Measurements from ENCODE around the gene P2RY14.

Gene P2RY14

DNA sequence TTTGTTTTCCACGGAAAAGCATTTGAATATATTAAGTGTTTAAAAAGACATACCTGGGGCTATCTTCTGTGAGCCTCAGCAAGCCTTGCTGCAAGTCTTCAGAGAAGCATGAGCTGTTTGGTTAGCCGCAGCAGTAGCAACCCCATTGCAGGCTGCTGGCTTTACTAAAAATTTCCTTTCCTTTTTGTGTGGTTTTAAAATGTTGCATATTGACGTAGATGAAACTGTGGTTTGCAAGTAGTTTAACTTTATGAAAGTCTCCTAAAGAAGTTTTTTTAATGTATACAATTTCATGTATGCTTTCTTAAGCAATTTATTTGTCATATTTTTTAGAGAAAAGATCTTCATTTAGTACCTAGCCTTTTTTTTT, 75.3 kb downstream of the P2RY14 start, which contains the start of gene GPR171:
Gene GPR171 (minus strand): TSS at position 166 of the 370 bp plus-strand sequence. CDS start 3,830 bp downstream, outside the sequence.
- no peak within 1 kb of the TSS for H3K27ac ChIP-seq (ENCODE audit: low read depth, low read length)
- no peak within 1 kb of the TSS for H3K4me2 ChIP-seq (ENCODE audit: low read length)
- WGBS (ENCODE audit: extremely low coverage, insufficient coverage, low lambda C conversion rate): no CpG with 5 or more reads among the region's 3 CpGs

GRCh38 chr3:151201051-151201730, 77.2 kb downstream of the P2RY14 start:
- no peaks in the 10 kb centered on the region for H3K36me3 ChIP-seq (ENCODE audit: control insufficient read depth, insufficient read depth, low read length)
- no peak overlapping the region for H3K23ac ChIP-seq (ENCODE audit: low read length)
- H3K9ac ChIP-seq (ENCODE audit: low read length): no peak overlapping the region
- H3K79me2 ChIP-seq (ENCODE audit: control insufficient read depth, insufficient read depth, low read length): no peaks in the 10 kb centered on the region
- H3K4me2 ChIP-seq (ENCODE audit: low read length): no peak overlapping the region
- H3K27ac ChIP-seq (ENCODE audit: low read depth, low read length): no peak overlapping the region
- H4K5ac ChIP-seq (ENCODE audit: low read length): no peak overlapping the region
- no peaks in the 10 kb centered on the region for H3K4me1 ChIP-seq (ENCODE audit: control insufficient read depth, low read depth, low read length)
- H4K8ac ChIP-seq (ENCODE audit: low read depth, low read length): no peak overlapping the region
- no peak overlapping the region for H2AK5ac ChIP-seq (ENCODE audit: low read length)
- H3K27me3 ChIP-seq (ENCODE audit: insufficient read depth, low read length, poor library complexity): no peaks in the 10 kb centered on the region
- H3K79me1 ChIP-seq (ENCODE audit: low read length): no peaks in the 10 kb centered on the region
- H2BK15ac ChIP-seq (replicated peaks; ENCODE audit: low read depth): no peak overlapping the region
- H3K4me3 ChIP-seq (ENCODE audit: low read length): no peak overlapping the region
- DNase-seq: no peak
- H2BK120ac ChIP-seq (ENCODE audit: low read depth, low read length): no peak overlapping the region
- no peak overlapping the region for H3K56ac ChIP-seq (ENCODE audit: low read length)
- no peak overlapping the region for H2BK5ac ChIP-seq (ENCODE audit: low read length)
- no peak overlapping the region for H3K18ac ChIP-seq (ENCODE audit: low read length)
- no peak overlapping the region for H3K4ac ChIP-seq (ENCODE audit: low read depth, low read length)
- WGBS (ENCODE audit: extremely low coverage, insufficient coverage, low lambda C conversion rate): 100% methylated on average over 1 of the region's 7 CpGs

More for the DNA sequence above, 75.3 kb downstream of the P2RY14 start, which contains the start of gene GPR171:
- Histone ChIP-seq H3K4me3 (ENCODE audit: low read length) (no peak within 1 kb of the TSS), H2BK5ac (ENCODE audit: low read length) (no peak within 1 kb of the TSS), H3K9ac (ENCODE audit: low read length) (no peak within 1 kb of the TSS), H3K36me3 (ENCODE audit: control insufficient read depth, insufficient read depth, low read length) (no peaks in the 10 kb centered on the region), H3K18ac (ENCODE audit: low read length) (no peak within 1 kb of the TSS), H2BK15ac (replicated peaks; ENCODE audit: low read depth) (no peak within 1 kb of the TSS), H2AK5ac (ENCODE audit: low read length) (no peak within 1 kb of the TSS), H3K79me1 (ENCODE audit: low read length) (no peaks in the 10 kb centered on the region), H3K79me2 (ENCODE audit: control insufficient read depth, insufficient read depth, low read length) (no peaks in the 10 kb centered on the region), H3K4ac (ENCODE audit: low read depth, low read length) (no peak within 1 kb of the TSS), H3K56ac (ENCODE audit: low read length) (no peak within 1 kb of the TSS), H3K4me1 (ENCODE audit: control insufficient read depth, low read depth, low read length) (no peaks in the 10 kb centered on the region), H4K8ac (ENCODE audit: low read depth, low read length) (no peak within 1 kb of the TSS), H4K5ac (ENCODE audit: low read length) (no peak within 1 kb of the TSS), H3K27me3 (ENCODE audit: insufficient read depth, low read length, poor library complexity) (no peaks in the 10 kb centered on the region), H2BK120ac (ENCODE audit: low read depth, low read length) (no peak within 1 kb of the TSS), H3K23ac (ENCODE audit: low read length) (no peak within 1 kb of the TSS)
- DNase-seq: no peak

- H3K4me1 ChIP-seq (ENCODE audit: control insufficient read depth, low read depth, low read length): no peaks in the 10 kb centered on the region
- no peak overlapping the region for H2AK5ac ChIP-seq (ENCODE audit: low read length)
- no peak overlapping the region for H3K18ac ChIP-seq (ENCODE audit: low read length)
- no peak overlapping the region for H3K4ac ChIP-seq (ENCODE audit: low read depth, low read length)
- no peak for DNase-seq
- no peak overlapping the region for H3K9ac ChIP-seq (ENCODE audit: low read length)
- H4K5ac ChIP-seq (ENCODE audit: low read length): no peak overlapping the region
- H4K8ac ChIP-seq (ENCODE audit: low read depth, low read length): no peak overlapping the region
- H3K4me3 ChIP-seq (ENCODE audit: low read length): no peak overlapping the region
- H3K36me3 ChIP-seq (ENCODE audit: control insufficient read depth, insufficient read depth, low read length): no peaks in the 10 kb centered on the region
- no peak overlapping the region for H3K23ac ChIP-seq (ENCODE audit: low read length)
- no CpG with 5 or more reads among the region's 2 CpGs for WGBS (ENCODE audit: extremely low coverage, insufficient coverage, low lambda C conversion rate)
- no peak overlapping the region for H2BK5ac ChIP-seq (ENCODE audit: low read length)
- no peak overlapping the region for H3K27ac ChIP-seq (ENCODE audit: low read depth, low read length)
- H3K27me3 ChIP-seq (ENCODE audit: insufficient read depth, low read length, poor library complexity): no peaks in the 10 kb centered on the region
- H3K79me1 ChIP-seq (ENCODE audit: low read length): no peaks in the 10 kb centered on the region
- H3K79me2 ChIP-seq (ENCODE audit: control insufficient read depth, insufficient read depth, low read length): no peaks in the 10 kb centered on the region
- H2BK120ac ChIP-seq (ENCODE audit: low read depth, low read length): no peak overlapping the region
- H3K56ac ChIP-seq (ENCODE audit: low read length): no peak overlapping the region
- no peak overlapping the region for H3K4me2 ChIP-seq (ENCODE audit: low read length)
- H2BK15ac ChIP-seq (replicated peaks; ENCODE audit: low read depth): no peak overlapping the region
These were observed 77.8 kb downstream of the P2RY14 start for GRCh38 chr3:151200586-151200985.

- no peak overlapping the region for H3K27ac ChIP-seq (ENCODE audit: low read depth, low read length)
- H3K36me3 ChIP-seq (ENCODE audit: control insufficient read depth, insufficient read depth, low read length): no peaks in the 10 kb centered on the region
- no peaks in the 10 kb centered on the region for H3K4me1 ChIP-seq (ENCODE audit: control insufficient read depth, low read depth, low read length)
- H3K27me3 ChIP-seq (ENCODE audit: insufficient read depth, low read length, poor library complexity): no peaks in the 10 kb centered on the region
- H3K9ac ChIP-seq (ENCODE audit: low read length): no peak overlapping the region
- no peaks in the 10 kb centered on the region for H3K79me2 ChIP-seq (ENCODE audit: control insufficient read depth, insufficient read depth, low read length)
- H2BK15ac ChIP-seq (replicated peaks; ENCODE audit: low read depth): no peak overlapping the region
- H3K18ac ChIP-seq (ENCODE audit: low read length): no peak overlapping the region
- H3K23ac ChIP-seq (ENCODE audit: low read length): no peak overlapping the region
- no peak overlapping the region for H2BK5ac ChIP-seq (ENCODE audit: low read length)
- no peak overlapping the region for H2BK120ac ChIP-seq (ENCODE audit: low read depth, low read length)
- H3K4me3 ChIP-seq (ENCODE audit: low read length): no peak overlapping the region
- no peak overlapping the region for H3K4me2 ChIP-seq (ENCODE audit: low read length)
- no peak overlapping the region for H2AK5ac ChIP-seq (ENCODE audit: low read length)
- DNase-seq: no peak
- H3K4ac ChIP-seq (ENCODE audit: low read depth, low read length): no peak overlapping the region
- no peaks in the 10 kb centered on the region for H3K79me1 ChIP-seq (ENCODE audit: low read length)
- no CpG with 5 or more reads among the region's 4 CpGs for WGBS (ENCODE audit: extremely low coverage, insufficient coverage, low lambda C conversion rate)
- no peak overlapping the region for H4K5ac ChIP-seq (ENCODE audit: low read length)
- no peak overlapping the region for H3K56ac ChIP-seq (ENCODE audit: low read length)
- H4K8ac ChIP-seq (ENCODE audit: low read depth, low read length): no peak overlapping the region
These were observed 78.5 kb downstream of the P2RY14 start for GRCh38 chr3:151199554-151200438.

DNA sequence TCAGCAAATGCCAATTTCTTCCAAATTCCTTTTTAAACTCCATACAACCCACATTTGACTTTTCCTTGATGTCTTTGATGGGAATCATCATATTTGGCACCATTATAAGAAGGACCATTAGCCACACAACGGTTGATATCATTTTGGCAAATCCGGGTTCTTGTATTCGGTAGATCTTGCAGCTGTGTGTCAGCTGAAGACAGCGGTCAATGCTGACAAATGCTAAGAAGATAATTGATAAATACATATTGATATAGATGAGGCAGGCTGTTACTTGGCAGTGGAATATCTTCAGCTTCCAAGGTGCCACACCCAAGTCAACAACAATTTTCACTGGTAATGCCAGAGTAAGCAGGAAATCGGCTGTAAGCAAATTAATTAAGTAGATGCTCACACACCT, 79.5 kb downstream of the P2RY14 start:
- H3K4me3 ChIP-seq (ENCODE audit: low read length): no peak overlapping the region
- H3K27me3 ChIP-seq (ENCODE audit: insufficient read depth, low read length, poor library complexity): no peaks in the 10 kb centered on the region
- no CpG with 5 or more reads among the region's 5 CpGs for WGBS (ENCODE audit: extremely low coverage, insufficient coverage, low lambda C conversion rate)
- H3K4ac ChIP-seq (ENCODE audit: low read depth, low read length): no peak overlapping the region
- no peak overlapping the region for H2AK5ac ChIP-seq (ENCODE audit: low read length)
- no peaks in the 10 kb centered on the region for H3K4me1 ChIP-seq (ENCODE audit: control insufficient read depth, low read depth, low read length)
- no peaks in the 10 kb centered on the region for H3K79me1 ChIP-seq (ENCODE audit: low read length)
- H3K4me2 ChIP-seq (ENCODE audit: low read length): no peak overlapping the region
- H2BK120ac ChIP-seq (ENCODE audit: low read depth, low read length): no peak overlapping the region
- H3K79me2 ChIP-seq (ENCODE audit: control insufficient read depth, insufficient read depth, low read length): no peaks in the 10 kb centered on the region
- no peaks in the 10 kb centered on the region for H3K36me3 ChIP-seq (ENCODE audit: control insufficient read depth, insufficient read depth, low read length)
- H3K27ac ChIP-seq (ENCODE audit: low read depth, low read length): no peak overlapping the region
- H2BK5ac ChIP-seq (ENCODE audit: low read length): no peak overlapping the region
- H2BK15ac ChIP-seq (replicated peaks; ENCODE audit: low read depth): no peak overlapping the region
- no peak overlapping the region for H4K8ac ChIP-seq (ENCODE audit: low read depth, low read length)
- H3K23ac ChIP-seq (ENCODE audit: low read length): no peak overlapping the region
- no peak for DNase-seq
- no peak overlapping the region for H4K5ac ChIP-seq (ENCODE audit: low read length)
- H3K56ac ChIP-seq (ENCODE audit: low read length): no peak overlapping the region
- H3K9ac ChIP-seq (ENCODE audit: low read length): no peak overlapping the region
- no peak overlapping the region for H3K18ac ChIP-seq (ENCODE audit: low read length)

All from mesendoderm (in vitro differentiated cells).